Stimulated activated CD8-positive, alpha-beta memory T cell treated with anti-CD3 and anti-CD28 coated beads, Interleukin-7, amount 100 ng/mL, for 1 hour (primary cell): ENCODE results near the gene GPR6.

Experiments used
- DNase-seq, 2 donors: peaks; one replicate each; pipeline ENCODE4 v3.0.0-alpha.2; 2020; ENCODE audit warnings: low read depth in 2 of 2

GPR6 gene, protein sequence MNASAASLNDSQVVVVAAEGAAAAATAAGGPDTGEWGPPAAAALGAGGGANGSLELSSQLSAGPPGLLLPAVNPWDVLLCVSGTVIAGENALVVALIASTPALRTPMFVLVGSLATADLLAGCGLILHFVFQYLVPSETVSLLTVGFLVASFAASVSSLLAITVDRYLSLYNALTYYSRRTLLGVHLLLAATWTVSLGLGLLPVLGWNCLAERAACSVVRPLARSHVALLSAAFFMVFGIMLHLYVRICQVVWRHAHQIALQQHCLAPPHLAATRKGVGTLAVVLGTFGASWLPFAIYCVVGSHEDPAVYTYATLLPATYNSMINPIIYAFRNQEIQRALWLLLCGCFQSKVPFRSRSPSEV

GRCh38 chr6:109978174-109979032, at the start of gene GPR6:
Gene GPR6 (plus strand): TSS chr6:109978311. CDS start chr6:109979113, 802 bp downstream.
- peak in 1 of 2 donors; percentile 2 for DNase-seq

DNA sequence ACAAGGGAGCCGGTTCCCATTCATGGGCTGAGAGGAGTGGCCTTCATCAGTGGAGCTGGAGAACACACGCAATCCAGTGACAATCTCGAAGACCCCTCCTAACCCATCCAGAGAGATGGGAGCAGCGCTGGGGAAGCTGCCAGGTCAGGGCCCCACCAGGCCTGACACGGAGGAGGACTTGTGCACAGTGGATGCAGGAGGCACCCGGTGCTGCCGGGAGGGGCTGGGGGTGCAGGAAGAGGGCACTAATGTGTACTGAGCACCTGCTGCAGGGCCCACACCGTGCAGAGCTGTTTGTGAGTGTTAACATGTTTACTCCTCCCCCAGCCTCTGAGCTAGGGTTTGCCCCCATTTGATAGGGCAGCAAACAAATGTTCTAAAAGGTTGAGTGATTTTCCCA, 43.8 kb upstream of the GPR6 start:
- no peak for DNase-seq

GRCh38 chr6:109939654-109940053, 38.5 kb upstream of the GPR6 start:
- DNase-seq, result no peak

DNA sequence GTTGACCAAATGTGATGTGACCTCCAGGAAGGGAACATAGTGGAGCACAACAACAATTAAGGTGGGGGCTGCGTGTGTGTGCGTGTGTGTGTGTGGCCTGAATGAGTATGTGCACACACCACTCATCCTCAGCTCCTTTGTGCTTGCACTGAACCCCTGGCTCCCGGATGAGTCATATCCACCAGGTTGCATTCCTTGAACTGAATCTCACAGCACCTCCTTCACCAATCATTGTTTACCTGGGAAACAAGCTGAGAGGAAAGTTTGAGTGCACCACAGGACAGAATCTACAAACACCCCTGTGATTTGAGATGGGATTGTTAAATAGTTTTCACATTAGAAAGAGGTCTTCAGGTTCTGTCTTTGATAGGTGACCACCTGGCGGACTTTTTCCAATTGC, 33.7 kb upstream of the GPR6 start:
- DNase-seq, result no peak

- DNase-seq, result no peak
Measured at GRCh38 chr6:109945091-109945490, 33.0 kb upstream of the GPR6 start.

- DNase-seq, result no peak
Measured at GRCh38 chr6:109946979-109947378, 31.1 kb upstream of the GPR6 start.

- DNase-seq, result no peak
Measured at GRCh38 chr6:109949281-109950065, 28.6 kb upstream of the GPR6 start.

DNA sequence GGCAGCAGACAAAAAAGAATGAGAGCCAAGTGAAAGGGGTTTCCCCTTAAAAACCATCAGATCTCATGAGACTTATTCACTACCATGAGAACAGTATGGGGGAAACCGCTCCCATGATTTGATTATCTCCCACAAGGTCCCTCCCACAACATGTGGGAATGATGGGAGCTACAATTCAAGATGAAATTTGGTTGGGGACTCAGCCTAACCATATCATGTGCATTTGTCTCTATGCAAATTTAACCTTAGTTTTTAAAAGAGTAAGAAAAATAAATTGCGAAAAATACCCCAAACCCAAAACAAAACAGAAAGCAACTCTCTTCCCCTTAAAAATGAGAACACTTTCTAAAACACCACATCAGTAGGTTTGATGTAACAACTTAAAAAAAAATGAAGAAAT, 22.6 kb upstream of the GPR6 start:
- no peak for DNase-seq

DNA sequence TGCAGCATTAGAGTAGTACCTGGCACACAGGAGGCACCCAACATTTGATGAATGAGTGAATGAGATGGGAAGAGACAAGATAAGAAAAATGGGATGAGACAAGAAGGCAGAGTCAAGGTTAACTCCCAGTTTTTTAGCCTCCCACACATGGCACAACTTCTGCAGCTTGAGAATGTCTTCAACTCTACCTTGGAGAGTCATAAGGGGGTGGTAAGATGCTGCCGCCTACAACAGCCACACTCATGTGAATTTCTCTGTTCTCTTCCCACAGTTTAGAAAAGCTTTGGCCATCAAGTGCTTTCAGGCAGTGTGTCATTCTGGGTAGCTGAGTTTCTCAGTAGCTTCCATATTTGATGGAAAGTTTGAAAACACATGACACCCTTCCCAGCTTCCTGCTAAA, 19.5 kb upstream of the GPR6 start:
- no peak for DNase-seq

GRCh38 chr6:109961611-109962041, 16.5 kb upstream of the GPR6 start:
- no peak for DNase-seq

GRCh38 chr6:109962271-109962670, 15.8 kb upstream of the GPR6 start:
- no peak for DNase-seq

GRCh38 chr6:109963598-109964170, 14.4 kb upstream of the GPR6 start:
- no peak for DNase-seq

DNA sequence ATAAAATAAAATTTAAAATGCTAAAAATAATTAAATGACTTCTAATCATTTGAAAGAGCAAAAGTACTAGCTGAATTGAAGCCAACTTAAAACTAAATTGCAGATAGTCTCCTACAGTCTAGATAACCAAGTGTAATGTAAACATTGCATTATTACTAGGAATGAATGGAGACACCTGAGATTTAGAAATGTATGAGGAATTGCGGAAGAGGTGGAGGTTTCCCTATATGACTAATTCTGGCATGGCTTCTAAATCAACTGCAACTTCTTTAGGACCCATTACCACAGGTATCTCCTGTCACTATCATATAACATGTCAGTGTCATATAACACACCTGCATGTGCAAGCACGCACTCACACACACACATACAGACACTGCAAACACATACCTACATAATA, 13.2 kb upstream of the GPR6 start:
- DNase-seq, result no peak

- no peak for DNase-seq
Measured at GRCh38 chr6:109966299-109966698, 11.8 kb upstream of the GPR6 start.

DNA sequence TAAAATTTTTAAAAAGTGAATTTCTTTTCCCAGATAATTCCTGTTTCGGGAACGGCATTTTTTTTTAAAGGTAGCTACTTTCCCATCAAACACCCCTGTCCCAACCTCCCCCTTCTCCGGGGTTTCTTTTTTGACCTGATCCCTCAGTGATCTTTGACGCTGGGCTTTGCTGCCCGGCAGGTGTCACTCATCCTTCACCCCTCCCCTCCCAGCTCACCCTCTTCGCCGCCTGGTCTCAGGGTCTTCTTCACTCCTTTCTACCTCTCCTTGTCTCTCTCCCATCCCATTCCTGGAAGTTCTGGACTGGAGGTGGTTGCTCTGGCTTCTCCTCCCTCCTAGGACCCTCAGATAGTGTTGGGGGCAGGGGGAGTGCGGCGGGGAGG, 329 bp upstream of the GPR6 start:
- DNase-seq, result no peak

DNA sequence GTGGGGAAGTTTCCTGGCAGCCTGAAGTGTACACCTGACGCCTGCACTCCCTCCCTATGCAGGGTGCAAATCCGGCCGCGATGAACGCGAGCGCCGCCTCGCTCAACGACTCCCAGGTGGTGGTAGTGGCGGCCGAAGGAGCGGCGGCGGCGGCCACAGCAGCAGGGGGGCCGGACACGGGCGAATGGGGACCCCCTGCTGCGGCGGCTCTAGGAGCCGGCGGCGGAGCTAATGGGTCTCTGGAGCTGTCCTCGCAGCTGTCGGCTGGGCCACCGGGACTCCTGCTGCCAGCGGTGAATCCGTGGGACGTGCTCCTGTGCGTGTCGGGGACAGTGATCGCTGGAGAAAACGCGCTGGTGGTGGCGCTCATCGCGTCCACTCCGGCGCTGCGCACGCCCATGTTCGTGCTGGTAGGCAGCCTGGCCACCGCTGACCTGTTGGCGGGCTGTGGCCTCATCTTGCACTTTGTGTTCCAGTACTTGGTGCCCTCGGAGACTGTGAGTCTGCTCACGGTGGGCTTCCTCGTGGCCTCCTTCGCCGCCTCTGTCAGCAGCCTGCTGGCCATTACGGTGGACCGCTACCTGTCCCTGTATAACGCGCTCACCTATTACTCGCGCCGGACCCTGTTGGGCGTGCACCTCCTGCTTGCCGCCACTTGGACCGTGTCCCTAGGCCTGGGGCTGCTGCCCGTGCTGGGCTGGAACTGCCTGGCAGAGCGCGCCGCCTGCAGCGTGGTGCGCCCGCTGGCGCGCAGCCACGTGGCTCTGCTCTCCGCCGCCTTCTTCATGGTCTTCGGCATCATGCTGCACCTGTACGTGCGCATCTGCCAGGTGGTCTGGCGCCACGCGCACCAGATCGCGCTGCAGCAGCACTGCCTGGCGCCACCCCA, 1.2 kb downstream of the GPR6 start:
- no peak for DNase-seq

- DNase-seq, result no peak
Measured at GRCh38 chr6:109984410-109984809, 6.3 kb downstream of the GPR6 start.

GRCh38 chr6:109987196-109987595, 9.1 kb downstream of the GPR6 start:
- no peak for DNase-seq

- no peak for DNase-seq
Measured at GRCh38 chr6:109991201-109992101, 13.3 kb downstream of the GPR6 start.
